KOPT-K1 (cell line): ENCODE measurements around the gene SUPT4H1.

Experiments used
- H3K27ac ChIP-seq: fragments of 200-600 bp; sonication (generic); 2 replicates; pipeline ENCODE4 v1.5.1; 2016; ENCODE audit warnings: antibody characterized with exemption, mild to moderate bottlenecking, low read depth, low read length; ENCODE audit not compliant: poor library complexity, severe bottlenecking
- H3K36me3 ChIP-seq: fragments of 200-600 bp; sonication (generic); 2 replicates; pipeline ENCODE4 v1.5.1; 2017; ENCODE audit warnings: antibody characterized with exemption, mild to moderate bottlenecking, low read length, moderate library complexity; ENCODE audit not compliant: insufficient read depth
- H3K9me3 ChIP-seq: fragments of 200-600 bp; sonication (generic); 2 replicates; pipeline ENCODE4 v1.5.1; 2017; ENCODE audit warnings: antibody characterized with exemption, low read length, mild to moderate bottlenecking; ENCODE audit not compliant: insufficient read depth, poor library complexity, severe bottlenecking

SUPT4H1 gene

GRCh38 chr17:58358408-58359172 is 6.6 kb upstream of the SUPT4H1 start:
- Histone ChIP-seq H3K36me3 (no peaks in the 10 kb centered on the region), H3K27ac (no peak overlapping the region), H3K9me3 (no peaks in the 10 kb centered on the region)

DNA sequence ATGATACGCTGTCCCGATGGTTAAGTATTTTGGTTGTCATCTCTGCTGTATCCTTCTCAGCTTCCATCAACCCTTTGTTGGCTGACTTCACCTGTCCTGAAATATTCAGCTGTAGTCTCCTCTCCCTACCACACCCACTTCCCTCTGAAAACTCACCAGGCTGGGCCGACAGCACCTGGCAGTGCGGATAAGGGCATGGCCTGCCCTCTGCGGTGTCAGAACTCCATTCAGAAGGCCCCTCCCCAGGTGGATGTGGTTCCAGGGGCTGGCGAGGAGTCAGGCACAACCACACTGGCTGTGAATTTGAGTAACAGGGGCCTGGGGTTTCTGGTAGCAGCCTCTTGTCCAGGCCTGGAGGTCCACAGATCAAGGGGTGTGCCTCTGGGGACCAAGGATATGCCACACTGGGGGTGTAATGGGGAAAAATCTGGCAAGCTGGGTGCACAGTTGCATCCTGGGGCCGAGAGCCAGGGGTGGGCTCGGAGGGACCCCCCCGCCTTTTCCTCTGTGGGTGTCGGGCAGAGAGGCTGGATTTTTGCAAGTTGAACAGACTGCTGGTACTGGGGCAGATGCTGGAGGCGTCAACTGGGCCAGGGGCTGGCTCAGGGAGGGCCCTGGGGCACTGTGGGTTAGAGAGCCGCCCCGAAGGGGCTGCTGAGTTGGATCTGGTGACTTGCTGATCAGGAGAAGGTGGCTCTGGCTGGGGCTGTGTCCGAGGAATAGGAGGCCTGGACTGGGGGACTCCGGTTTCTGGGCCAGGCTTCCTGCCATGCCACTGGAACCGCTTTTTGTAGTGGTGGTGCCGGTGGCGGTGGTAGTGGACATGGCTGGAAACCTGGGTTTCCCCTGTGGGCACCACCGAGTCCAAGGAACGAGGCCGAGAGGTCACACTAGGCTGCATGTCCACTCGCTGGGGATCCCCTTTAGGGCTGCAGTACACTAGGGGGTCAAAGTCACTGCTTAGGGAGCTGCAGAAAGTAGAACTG is 5.6 kb upstream of the SUPT4H1 start:
- Histone ChIP-seq H3K36me3 (no peaks in the 10 kb centered on the region), H3K9me3 (no peaks in the 10 kb centered on the region), H3K27ac (no peak overlapping the region)

DNA sequence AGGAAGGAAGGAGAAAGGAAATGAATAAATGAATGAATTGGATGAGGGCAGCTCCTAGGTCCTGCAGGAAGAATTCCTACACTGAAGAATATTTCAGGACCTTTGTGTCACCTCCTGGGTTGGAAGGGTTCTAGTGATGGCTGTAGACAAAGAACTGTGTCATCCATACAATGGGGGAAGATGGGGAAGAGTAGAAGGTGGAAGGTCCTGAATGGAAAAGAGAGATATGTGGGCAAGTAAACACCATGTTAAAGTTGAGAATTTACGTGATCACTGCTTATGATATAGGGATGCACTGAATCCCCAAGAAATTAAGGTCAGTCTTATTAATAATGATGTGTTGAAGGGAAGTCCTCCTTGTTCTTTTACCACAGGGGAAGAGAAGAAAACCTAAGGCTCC is 4.2 kb upstream of the SUPT4H1 start:
- Histone ChIP-seq H3K36me3 (peaks cover under 1% of the 10 kb centered on the region; the same call in 1 of the 2 replicates), H3K9me3 (no peaks in the 10 kb centered on the region), H3K27ac (no peak overlapping the region)

GRCh38 chr17:58354541-58355216 is 2.7 kb upstream of the SUPT4H1 start:
- Histone ChIP-seq H3K27ac (peak overlapping the region; percentile 8), H3K36me3 (peaks cover 12% of the 10 kb centered on the region), H3K9me3 (no peaks in the 10 kb centered on the region)

GRCh38 chr17:58353389-58353825 is 1.4 kb upstream of the SUPT4H1 start:
- H3K36me3 ChIP-seq = peaks cover 25% of the 10 kb centered on the region
- H3K27ac ChIP-seq = peak overlapping the region; percentile 90

GRCh38 chr17:58352596-58353388 is 791 bp upstream of the SUPT4H1 start:
- peaks cover 31% of the 10 kb centered on the region for H3K36me3 ChIP-seq
- H3K9me3 ChIP-seq = no peaks in the 10 kb centered on the region
- H3K27ac ChIP-seq = peak overlapping the region; percentile 90

More at GRCh38 chr17:58353389-58353825, 1.4 kb upstream of the SUPT4H1 start:
- no peaks in the 10 kb centered on the region for H3K9me3 ChIP-seq

DNA sequence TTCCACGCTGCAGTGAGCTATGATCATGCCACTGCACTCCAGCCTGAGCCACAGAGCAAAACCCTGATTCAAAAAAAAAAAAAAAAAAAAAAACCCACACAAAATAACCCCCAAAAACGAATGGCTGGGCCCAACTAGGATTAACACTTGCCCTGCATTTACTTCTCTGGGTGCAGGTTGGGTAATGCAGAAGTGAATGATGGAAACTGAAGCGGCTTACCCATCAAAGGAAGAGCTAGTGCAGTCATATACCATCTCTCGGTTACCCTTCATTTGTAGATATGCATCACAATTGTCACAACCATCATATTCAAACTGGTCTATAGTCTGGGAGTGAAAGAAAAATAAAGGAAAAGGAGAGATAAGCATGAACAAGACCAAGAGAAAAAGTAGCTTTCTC is 819 bp downstream of the SUPT4H1 start:
- Histone ChIP-seq H3K36me3 (peaks cover 47% of the 10 kb centered on the region), H3K9me3 (no peaks in the 10 kb centered on the region), H3K27ac (peak overlapping the region; percentile 90)

- peaks cover 67% of the 10 kb centered on the region for H3K36me3 ChIP-seq
- H3K27ac ChIP-seq = no peak overlapping the region
These were observed 4.0 kb downstream of the SUPT4H1 start for GRCh38 chr17:58348038-58348437.

DNA sequence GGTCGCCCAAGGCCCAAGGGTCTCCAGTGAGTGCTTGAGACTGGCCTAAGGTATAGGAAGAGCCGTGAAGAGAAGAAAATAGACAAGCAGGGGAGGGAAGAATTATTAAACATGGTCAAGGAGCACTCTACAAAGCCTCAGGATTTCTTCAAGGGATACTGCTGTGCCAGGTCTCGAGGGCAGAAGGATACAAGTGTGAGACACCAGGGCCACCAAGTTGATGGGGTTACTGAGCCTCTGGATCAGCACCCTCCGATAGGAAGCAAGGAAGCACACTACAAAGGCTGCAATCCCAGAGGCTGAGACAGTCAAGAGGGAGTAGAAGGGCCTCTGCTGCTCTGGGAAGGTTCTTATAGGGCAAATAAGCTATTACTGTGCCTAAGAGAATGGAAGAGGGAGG is 6.5 kb downstream of the SUPT4H1 start:
- Histone ChIP-seq H3K27ac (peak overlapping the region; percentile 99), H3K36me3 (peaks cover 75% of the 10 kb centered on the region)

More at GRCh38 chr17:58348038-58348437, 4.0 kb downstream of the SUPT4H1 start:
- no peaks in the 10 kb centered on the region for H3K9me3 ChIP-seq

DNA sequence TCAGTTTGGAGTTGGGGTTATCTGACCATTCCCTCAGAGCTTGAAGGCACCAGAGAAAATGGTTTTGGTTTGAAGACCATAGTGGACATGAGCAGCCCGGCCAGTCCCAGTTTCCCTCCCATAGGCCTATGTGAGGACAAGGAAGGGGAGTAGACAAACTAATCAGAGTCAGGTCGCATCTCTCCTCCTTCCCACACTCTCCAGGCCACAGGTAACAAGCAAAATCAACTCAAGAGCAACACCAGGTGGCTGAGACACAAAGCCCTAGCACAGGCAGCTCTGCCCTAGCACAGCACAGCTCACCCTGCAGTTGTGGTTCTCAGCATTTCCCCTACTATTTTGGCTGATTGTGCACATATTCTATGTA is 7.2 kb downstream of the SUPT4H1 start:
- Histone ChIP-seq H3K36me3 (peaks cover 71% of the 10 kb centered on the region), H3K27ac (peak overlapping the region; percentile 99), H3K9me3 (no peaks in the 10 kb centered on the region)

More for the DNA sequence above, 6.5 kb downstream of the SUPT4H1 start:
- H3K9me3 ChIP-seq = no peaks in the 10 kb centered on the region

DNA sequence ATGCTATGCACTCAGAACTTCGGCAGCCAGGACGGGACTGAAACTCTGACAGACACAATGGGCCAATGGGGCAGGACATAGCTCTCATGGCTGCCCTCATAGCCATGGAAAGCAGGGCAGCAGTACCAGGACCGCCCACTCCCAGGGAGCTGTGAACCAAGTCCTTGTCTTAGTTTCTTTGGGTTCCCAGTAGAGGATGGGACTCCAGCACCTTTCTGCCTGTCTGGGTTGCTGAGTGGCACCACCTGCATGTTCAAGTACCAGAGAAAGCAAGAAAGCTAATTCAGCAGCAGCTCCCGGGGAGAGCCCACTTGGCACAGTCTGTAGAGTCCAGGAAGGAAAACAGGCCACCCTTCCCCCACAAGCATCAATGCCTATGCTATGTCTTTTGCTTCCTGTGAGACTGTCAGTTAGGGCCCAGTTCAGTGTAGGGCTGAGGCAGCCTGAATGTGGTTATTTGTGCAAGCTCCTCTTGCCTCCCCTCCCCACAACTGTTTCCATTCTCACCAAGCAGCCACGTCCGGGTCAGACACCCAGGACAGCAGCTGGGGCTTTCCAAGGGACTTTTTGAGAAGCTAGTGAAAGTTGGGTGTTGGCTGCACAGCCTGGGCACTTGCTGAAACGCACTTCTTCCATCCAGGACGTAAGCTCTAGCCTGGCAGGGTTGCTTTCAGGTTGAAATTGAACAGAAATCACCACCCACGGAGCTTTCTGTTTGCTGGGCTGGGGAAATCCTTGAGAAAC is 7.8 kb downstream of the SUPT4H1 start:
- Histone ChIP-seq H3K27ac (peak overlapping the region; percentile 99), H3K9me3 (no peaks in the 10 kb centered on the region), H3K36me3 (peaks cover 66% of the 10 kb centered on the region)

DNA sequence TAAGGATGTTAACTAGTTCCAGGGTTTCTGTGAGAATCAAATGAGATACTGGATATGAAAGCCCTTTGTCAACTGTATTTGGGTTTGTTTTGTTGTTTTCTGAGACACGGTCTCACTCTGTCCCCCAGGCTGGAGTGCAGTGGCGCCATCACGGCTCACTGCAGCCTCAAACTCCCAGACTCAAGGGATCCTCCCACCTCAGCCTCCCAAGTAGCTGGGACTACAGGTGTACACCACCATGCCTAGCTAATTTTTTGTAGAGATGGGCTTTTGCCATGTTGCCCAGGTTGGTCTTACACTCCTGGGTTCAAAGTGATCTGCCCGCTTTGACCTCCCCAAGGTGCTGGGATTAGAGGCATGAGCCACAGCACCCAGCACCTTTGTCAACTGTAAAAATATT is 8.9 kb downstream of the SUPT4H1 start:
- Histone ChIP-seq H3K36me3 (peaks cover 55% of the 10 kb centered on the region), H3K9me3 (no peaks in the 10 kb centered on the region), H3K27ac (peak overlapping the region; percentile 99)

- H3K36me3 ChIP-seq = peaks cover 43% of the 10 kb centered on the region
- peak overlapping the region; percentile 99 for H3K27ac ChIP-seq
- no peaks in the 10 kb centered on the region for H3K9me3 ChIP-seq
These were observed 10.0 kb downstream of the SUPT4H1 start for GRCh38 chr17:58341861-58342475.
